Measurements from ENCODE around the gene GABBR2. TPM values are rescaled to one million over a fixed set of nuclear protein-coding genes. Genes with fewer than 3 reads are reported as not detected.

Gene GABBR2
- total and polyA plus RNA-seq, 9 of the 15 experiments (the other 6 are each of a cell fraction or from before 2014, with no cell fraction given) = 0.15 to 1.9 (median 0.32) TPM

DNA sequence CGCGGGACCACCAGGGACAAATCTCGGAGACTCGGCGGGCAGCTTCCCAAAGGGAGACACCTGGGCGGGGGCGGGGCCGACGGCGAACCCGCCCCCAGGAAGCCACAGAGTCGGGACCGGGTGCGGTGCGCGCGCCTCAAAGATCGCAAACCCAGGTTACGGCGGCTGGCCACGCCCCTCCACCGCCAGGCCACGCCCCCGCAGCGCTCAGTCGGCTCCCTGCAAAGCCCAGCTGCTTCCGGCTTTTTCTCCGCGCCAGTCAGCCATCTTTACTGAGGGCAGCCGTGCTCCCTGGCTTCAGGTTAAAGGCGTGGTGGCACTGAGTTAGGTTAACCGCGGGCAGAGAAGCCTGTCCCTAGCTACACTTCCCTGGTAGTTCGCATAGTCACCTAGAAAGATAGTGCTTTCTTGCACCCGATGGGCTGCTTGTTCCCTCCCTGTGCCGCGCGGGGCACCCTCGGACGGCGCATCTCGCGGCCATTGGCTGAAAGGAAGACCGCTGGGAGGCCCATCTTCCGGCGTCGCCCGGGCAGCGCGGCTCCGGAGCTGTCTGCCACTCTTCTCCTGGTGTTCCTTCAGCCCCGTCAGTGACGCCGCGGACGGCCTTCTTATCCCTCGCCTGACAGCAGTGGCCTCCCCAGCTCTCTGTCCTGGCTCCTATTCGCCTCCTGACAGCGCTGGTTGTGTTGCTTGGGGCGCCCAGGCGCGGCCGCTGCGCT lies 453.0 kb downstream of the GABBR2 start, which contains the start of gene TBC1D2 (continued):
- TF ChIP-seq, protein P1, sequence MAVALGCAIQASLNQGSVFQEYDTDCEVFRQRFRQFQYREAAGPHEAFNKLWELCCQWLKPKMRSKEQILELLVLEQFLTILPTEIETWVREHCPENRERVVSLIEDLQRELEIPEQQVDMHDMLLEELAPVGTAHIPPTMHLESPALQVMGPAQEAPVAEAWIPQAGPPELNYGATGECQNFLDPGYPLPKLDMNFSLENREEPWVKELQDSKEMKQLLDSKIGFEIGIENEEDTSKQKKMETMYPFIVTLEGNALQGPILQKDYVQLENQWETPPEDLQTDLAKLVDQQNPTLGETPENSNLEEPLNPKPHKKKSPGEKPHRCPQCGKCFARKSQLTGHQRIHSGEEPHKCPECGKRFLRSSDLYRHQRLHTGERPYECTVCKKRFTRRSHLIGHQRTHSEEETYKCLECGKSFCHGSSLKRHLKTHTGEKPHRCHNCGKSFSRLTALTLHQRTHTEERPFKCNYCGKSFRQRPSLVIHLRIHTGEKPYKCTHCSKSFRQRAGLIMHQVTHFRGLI (CRISPR knock-in tag; IDR thresholded peaks at IDR 0.05) = no peak
- TF ChIP-seq SMARCE1 (IDR thresholded peaks at IDR 0.05) (no peak), ELF1 (tag; IDR thresholded peaks at IDR 0.05) (peak; percentile 98), KLF16 (IDR thresholded peaks at IDR 0.05) (no peak), ZC3H8 (IDR thresholded peaks at IDR 0.05) (no peak), ZBTB17 (CRISPR knock-in tag; IDR thresholded peaks at IDR 0.05) (peak; percentile 58; the same call in 1 of the 2 replicates), ZNF324 (CRISPR knock-in tag; IDR thresholded peaks at IDR 0.05) (no peak), ZBTB11 (CRISPR knock-in tag; IDR thresholded peaks at IDR 0.05) (peak in 1 of 3 experiments; percentile 92; a peak in 3 of 6 replicates), RREB1 (CRISPR knock-in tag; IDR thresholded peaks at IDR 0.05) (no peak), THRA (IDR thresholded peaks at IDR 0.05) (no peak), ZBTB8A (IDR thresholded peaks at IDR 0.05; ENCODE audit: partially characterized antibody) (no peak), MAFK (IDR thresholded peaks at IDR 0.05; ENCODE audit: low read length) (no peak)
- TF ChIP-seq, protein P2, sequence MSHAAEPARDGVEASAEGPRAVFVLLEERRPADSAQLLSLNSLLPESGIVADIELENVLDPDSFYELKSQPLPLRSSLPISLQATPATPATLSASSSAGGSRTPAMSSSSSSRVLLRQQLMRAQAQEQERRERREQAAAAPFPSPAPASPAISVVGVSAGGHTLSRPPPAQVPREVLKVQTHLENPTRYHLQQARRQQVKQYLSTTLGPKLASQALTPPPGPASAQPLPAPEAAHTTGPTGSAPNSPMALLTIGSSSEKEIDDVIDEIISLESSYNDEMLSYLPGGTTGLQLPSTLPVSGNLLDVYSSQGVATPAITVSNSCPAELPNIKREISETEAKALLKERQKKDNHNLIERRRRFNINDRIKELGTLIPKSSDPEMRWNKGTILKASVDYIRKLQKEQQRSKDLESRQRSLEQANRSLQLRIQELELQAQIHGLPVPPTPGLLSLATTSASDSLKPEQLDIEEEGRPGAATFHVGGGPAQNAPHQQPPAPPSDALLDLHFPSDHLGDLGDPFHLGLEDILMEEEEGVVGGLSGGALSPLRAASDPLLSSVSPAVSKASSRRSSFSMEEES (CRISPR knock-in tag; IDR thresholded peaks at IDR 0.05) = no peak

Measured in K562 (cell line).